Measurements from ENCODE around the gene PTCSC3. TPM values are rescaled to one million over a fixed set of nuclear protein-coding genes. Genes with fewer than 3 reads are reported as not detected.

Gene PTCSC3
- polyA plus RNA-seq, 3 donors, result not detected

DNA sequence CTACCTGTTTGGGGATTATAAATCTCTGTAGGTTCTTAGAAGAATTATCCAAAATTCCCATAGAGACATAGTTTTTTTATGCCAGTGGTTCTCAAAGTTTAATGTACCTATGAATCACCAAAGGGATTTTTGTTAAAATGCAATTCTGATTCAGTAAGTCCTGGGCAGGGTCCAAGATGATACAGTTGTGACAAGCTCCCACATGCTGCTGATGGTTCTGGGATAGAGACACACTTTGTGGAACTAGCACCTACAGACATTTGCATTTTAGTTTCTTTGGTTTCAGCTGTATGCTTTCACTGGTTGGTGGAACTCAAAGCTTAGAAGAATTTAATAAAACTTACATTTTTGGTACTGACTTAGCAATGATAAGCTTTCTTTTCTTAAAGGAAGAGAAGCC is 80.4 kb downstream of the PTCSC3 start:
- no peaks in the 10 kb centered on the region for H4K20me1 ChIP-seq (ENCODE audit: insufficient read depth, low read length)
- no peaks in the 10 kb centered on the region for H3K4me1 ChIP-seq (ENCODE audit: control insufficient read depth in 1 of 2, insufficient read depth in 2 of 2, low read length in 2 of 2)
- no peaks in the 10 kb centered on the region for H3K36me3 ChIP-seq (replicated peaks in 1 of 2; ENCODE audit: control insufficient read depth in 1 of 2, insufficient read depth in 2 of 2, low read length in 2 of 2)
- no peak overlapping the region for H2AFZ ChIP-seq (ENCODE audit: insufficient read depth, low read depth, low read length, poor library complexity, severe bottlenecking)
- no peak overlapping the region for H3K4me3 ChIP-seq (replicated peaks in 1 of 3; ENCODE audit: low read depth in 2 of 3, low read length in 3 of 3)
- Mint-ChIP-seq H3K27ac (no peak overlapping the region), H3K36me3 (no peaks in the 10 kb centered on the region), H3K27me3 (ENCODE audit: low read depth in 3 of 3) (peaks cover 2 to 6% (median 5%) of the 10 kb centered on the region in 3 donors), H3K4me3 (no peak overlapping the region), H3K9me3 (peaks cover 0 to 2% (median 0%) of the 10 kb centered on the region in 7 donors), H3K4me1 (no peaks in the 10 kb centered on the region)
- no peaks in the 10 kb centered on the region for H3K27me3 ChIP-seq (ENCODE audit: control insufficient read depth in 2 of 2, insufficient read depth in 2 of 2, low read length in 2 of 2)
- intact Hi-C loops (cut with micrococcal nuclease), result no loop called here
- no peaks in the 10 kb centered on the region for H3K79me2 ChIP-seq (ENCODE audit: insufficient read depth, low read length)
- no peak overlapping the region for H3K27ac ChIP-seq (ENCODE audit: low read depth in 1 of 2, low read length in 2 of 2)
- TF ChIP-seq, protein P1, sequence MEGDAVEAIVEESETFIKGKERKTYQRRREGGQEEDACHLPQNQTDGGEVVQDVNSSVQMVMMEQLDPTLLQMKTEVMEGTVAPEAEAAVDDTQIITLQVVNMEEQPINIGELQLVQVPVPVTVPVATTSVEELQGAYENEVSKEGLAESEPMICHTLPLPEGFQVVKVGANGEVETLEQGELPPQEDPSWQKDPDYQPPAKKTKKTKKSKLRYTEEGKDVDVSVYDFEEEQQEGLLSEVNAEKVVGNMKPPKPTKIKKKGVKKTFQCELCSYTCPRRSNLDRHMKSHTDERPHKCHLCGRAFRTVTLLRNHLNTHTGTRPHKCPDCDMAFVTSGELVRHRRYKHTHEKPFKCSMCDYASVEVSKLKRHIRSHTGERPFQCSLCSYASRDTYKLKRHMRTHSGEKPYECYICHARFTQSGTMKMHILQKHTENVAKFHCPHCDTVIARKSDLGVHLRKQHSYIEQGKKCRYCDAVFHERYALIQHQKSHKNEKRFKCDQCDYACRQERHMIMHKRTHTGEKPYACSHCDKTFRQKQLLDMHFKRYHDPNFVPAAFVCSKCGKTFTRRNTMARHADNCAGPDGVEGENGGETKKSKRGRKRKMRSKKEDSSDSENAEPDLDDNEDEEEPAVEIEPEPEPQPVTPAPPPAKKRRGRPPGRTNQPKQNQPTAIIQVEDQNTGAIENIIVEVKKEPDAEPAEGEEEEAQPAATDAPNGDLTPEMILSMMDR (IDR thresholded peaks at IDR 0.05), result no peak
- H3K9ac ChIP-seq (ENCODE audit: insufficient read depth, low read length, poor library complexity, severe bottlenecking), result no peak overlapping the region
- no peaks in the 10 kb centered on the region for H3K9me3 ChIP-seq (replicated peaks in 1 of 2; ENCODE audit: control insufficient read depth in 1 of 2, insufficient read depth in 1 of 2, low read length in 2 of 2)
- no peak overlapping the region for H3K4me2 ChIP-seq (replicated peaks; ENCODE audit: extremely low read depth, low read length, poor library complexity, severe bottlenecking)
- DNase-seq, result no peak

DNA sequence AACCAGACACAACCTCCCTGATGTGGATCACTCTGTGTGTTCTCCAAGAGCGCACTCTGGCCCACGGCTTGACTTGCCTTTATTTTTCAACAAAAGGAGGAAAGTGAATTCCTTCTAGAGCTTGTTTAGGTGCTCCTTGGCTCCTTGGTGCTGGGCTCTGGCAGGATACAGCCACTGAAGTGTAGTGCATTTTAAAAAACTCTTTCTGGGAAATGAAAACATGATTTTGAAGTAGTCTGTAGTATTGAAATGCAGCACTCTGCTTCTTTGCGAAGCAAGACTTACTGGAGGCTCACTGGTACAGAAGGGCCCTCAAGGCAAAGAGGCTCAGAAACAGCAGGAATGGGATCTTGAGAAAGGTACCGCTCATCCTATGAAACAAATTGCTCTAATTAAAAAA is 81.6 kb downstream of the PTCSC3 start:
- Histone ChIP-seq H3K36me3 (replicated peaks in 1 of 2; ENCODE audit: control insufficient read depth in 1 of 2, insufficient read depth in 2 of 2, low read length in 2 of 2) (no peaks in the 10 kb centered on the region), H3K4me2 (replicated peaks; ENCODE audit: extremely low read depth, low read length, poor library complexity, severe bottlenecking) (no peak overlapping the region), H3K27ac (ENCODE audit: low read depth in 1 of 2, low read length in 2 of 2) (no peak overlapping the region), H3K9ac (ENCODE audit: insufficient read depth, low read length, poor library complexity, severe bottlenecking) (no peak overlapping the region), H3K9me3 (replicated peaks in 1 of 2; ENCODE audit: control insufficient read depth in 1 of 2, insufficient read depth in 1 of 2, low read length in 2 of 2) (no peaks in the 10 kb centered on the region), H3K4me3 (replicated peaks in 1 of 3; ENCODE audit: low read depth in 2 of 3, low read length in 3 of 3) (no peak overlapping the region), H3K79me2 (ENCODE audit: insufficient read depth, low read length) (no peaks in the 10 kb centered on the region), H4K20me1 (ENCODE audit: insufficient read depth, low read length) (no peaks in the 10 kb centered on the region), H2AFZ (ENCODE audit: insufficient read depth, low read depth, low read length, poor library complexity, severe bottlenecking) (no peak overlapping the region), H3K27me3 (ENCODE audit: control insufficient read depth in 2 of 2, insufficient read depth in 2 of 2, low read length in 2 of 2) (no peaks in the 10 kb centered on the region), H3K4me1 (ENCODE audit: control insufficient read depth in 1 of 2, insufficient read depth in 2 of 2, low read length in 2 of 2) (no peaks in the 10 kb centered on the region)
- 77% methylated on average over 2 of the region's 4 CpGs for WGBS (ENCODE audit: insufficient coverage)
- Mint-ChIP-seq H3K36me3 (no peaks in the 10 kb centered on the region), H3K27me3 (ENCODE audit: low read depth in 3 of 3) (peaks cover 3 to 8% (median 7%) of the 10 kb centered on the region in 3 donors), H3K4me1 (no peaks in the 10 kb centered on the region), H3K27ac (no peak overlapping the region), H3K4me3 (no peak overlapping the region), H3K9me3 (peaks cover 0 to 2% (median 0%) of the 10 kb centered on the region in 7 donors)
- intact Hi-C loops (cut with micrococcal nuclease), result no loop called here
- no peak for DNase-seq
- TF ChIP-seq, protein P1 (IDR thresholded peaks at IDR 0.05), result no peak
